ENCODE results near the gene ESR2. TPM values are rescaled to one million over a fixed set of nuclear protein-coding genes. Genes with fewer than 3 reads are reported as not detected.

Gene ESR2
- total RNA-seq, 1 donor from 2014 or later, result under 0.01 TPM

DNA sequence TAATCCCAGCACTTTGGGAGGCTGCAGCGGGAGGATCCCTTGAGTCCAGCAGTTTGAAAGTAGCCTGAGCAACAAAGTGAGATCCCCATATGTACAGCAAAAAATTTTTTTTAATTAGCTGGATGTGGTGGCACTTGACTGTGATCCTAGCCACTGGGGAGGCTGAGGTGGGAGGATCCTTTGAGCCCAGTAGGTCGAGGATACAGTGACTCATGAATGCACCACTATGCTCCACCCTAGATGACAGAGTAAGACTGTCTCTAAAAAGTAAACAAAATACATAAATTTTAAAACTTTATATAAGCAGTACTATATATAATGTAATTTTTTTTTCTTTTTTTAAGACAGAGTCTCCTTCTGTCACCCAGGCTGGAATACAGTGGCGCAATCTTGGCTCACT is 115.4 kb downstream of the ESR2 start:
- FAIRE-seq (no peak), DNase-seq (ENCODE audit: low read depth) (no peak)
- TF ChIP-seq, protein P1, sequence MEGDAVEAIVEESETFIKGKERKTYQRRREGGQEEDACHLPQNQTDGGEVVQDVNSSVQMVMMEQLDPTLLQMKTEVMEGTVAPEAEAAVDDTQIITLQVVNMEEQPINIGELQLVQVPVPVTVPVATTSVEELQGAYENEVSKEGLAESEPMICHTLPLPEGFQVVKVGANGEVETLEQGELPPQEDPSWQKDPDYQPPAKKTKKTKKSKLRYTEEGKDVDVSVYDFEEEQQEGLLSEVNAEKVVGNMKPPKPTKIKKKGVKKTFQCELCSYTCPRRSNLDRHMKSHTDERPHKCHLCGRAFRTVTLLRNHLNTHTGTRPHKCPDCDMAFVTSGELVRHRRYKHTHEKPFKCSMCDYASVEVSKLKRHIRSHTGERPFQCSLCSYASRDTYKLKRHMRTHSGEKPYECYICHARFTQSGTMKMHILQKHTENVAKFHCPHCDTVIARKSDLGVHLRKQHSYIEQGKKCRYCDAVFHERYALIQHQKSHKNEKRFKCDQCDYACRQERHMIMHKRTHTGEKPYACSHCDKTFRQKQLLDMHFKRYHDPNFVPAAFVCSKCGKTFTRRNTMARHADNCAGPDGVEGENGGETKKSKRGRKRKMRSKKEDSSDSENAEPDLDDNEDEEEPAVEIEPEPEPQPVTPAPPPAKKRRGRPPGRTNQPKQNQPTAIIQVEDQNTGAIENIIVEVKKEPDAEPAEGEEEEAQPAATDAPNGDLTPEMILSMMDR (IDR thresholded peaks at IDR 0.05; ENCODE audit: insufficient read depth, low read length, severe bottlenecking), result no peak
- Histone ChIP-seq H3K27me3 (ENCODE audit: control insufficient read depth, insufficient read depth, low read length) (no peaks in the 10 kb centered on the region), H3K36me3 (ENCODE audit: control insufficient read depth, insufficient read depth, low read length) (no peaks in the 10 kb centered on the region), H3K4me3 (ENCODE audit: low read depth, low read length) (no peak overlapping the region)

DNA sequence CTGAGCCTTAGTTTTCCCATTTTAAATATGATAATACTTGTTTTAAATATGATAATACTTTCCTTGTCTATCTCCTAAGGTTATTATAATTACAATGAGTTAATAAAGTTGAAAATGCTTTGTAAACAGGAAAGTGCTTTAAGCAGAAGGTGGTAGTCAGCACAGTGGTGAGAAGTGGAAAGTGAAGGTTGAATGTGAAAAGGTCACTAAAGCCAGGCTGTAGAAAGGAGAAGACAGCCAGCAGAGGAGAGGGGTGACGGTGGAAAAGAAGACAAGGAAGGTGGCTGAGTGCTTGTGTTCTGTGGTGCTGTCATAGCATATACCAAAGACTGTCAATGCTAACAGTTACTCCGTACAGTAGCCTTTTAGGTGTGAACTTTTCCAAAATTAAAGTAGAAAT is 117.8 kb downstream of the ESR2 start:
- no peaks in the 10 kb centered on the region for H3K27me3 ChIP-seq (ENCODE audit: control insufficient read depth, insufficient read depth, low read length)
- peaks cover 1% of the 10 kb centered on the region for H3K36me3 ChIP-seq (ENCODE audit: control insufficient read depth, insufficient read depth, low read length)
- no peak overlapping the region for H3K4me3 ChIP-seq (ENCODE audit: low read depth, low read length)
- no peak for FAIRE-seq
- no peak for DNase-seq (ENCODE audit: low read depth)
- TF ChIP-seq, protein P1 (IDR thresholded peaks at IDR 0.05; ENCODE audit: insufficient read depth, low read length, severe bottlenecking), result no peak

DNA sequence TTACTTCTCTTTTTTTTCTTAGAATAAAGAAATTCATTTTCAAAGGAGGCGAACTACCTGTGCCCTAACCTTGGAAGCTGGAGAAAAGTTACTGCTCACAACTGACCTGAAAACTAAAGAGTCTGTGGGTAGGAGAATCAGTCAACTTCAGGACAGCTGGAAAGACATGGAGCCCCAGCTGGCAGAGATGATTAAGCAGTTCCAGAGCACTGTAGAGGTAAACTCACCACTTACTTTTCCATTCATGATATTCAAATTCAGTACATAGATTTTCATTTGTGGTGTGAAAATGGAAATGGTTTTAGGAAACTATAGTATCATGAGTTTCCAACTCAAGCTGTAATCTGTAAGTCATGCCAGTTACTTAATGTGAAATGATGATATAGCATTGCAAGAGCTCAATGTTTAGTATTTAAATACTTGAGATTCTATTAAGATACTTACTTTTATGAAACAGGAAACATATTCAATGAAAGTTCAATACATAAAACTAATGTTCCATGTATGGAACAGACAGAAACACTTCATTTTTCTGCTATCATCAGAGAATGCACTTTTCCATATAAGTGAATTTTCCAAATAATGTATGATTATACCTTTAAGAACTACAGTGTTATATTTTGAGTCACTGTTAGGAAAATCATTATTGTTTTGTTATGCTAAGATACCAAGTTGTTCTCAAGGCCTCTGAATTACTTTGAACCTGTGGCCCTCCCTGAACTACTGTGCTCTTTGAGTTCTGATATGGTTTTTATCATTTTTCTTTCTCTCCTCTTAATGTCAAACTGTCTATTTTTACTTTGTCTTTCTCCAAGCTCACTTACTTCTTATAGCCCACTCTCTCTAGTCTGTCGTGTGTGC is 119.0 kb downstream of the ESR2 start:
- no peak for DNase-seq (ENCODE audit: low read depth)
- H3K36me3 ChIP-seq (ENCODE audit: control insufficient read depth, insufficient read depth, low read length), result peaks cover 7% of the 10 kb centered on the region
- TF ChIP-seq, protein P1 (IDR thresholded peaks at IDR 0.05; ENCODE audit: insufficient read depth, low read length, severe bottlenecking), result no peak
- no peak overlapping the region for H3K4me3 ChIP-seq (ENCODE audit: low read depth, low read length)
- FAIRE-seq, result no peak
- H3K27me3 ChIP-seq (ENCODE audit: control insufficient read depth, insufficient read depth, low read length), result no peaks in the 10 kb centered on the region

DNA sequence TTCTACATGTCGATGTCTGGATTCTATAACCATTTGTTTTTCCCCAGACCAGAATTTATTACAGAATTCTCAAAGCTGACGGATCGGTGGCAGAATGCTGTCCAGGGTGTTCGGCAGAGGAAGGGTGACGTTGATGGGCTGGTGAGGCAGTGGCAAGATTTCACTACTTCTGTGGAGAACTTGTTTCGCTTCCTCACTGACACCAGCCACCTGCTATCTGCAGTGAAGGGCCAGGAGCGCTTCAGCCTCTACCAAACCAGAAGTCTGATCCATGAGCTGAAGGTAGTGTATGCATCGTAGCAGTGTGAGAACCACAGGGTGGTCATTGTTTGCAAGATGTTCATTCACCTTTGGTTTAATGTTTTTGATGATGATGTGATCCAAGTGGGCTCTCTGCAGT is 124.0 kb downstream of the ESR2 start:
- DNase-seq (ENCODE audit: low read depth) (no peak), FAIRE-seq (peak; percentile 83)
- TF ChIP-seq, protein P1 (IDR thresholded peaks at IDR 0.05; ENCODE audit: insufficient read depth, low read length, severe bottlenecking), result no peak
- peaks cover 13% of the 10 kb centered on the region for H3K36me3 ChIP-seq (ENCODE audit: control insufficient read depth, insufficient read depth, low read length)
- no peaks in the 10 kb centered on the region for H3K27me3 ChIP-seq (ENCODE audit: control insufficient read depth, insufficient read depth, low read length)
- no peak overlapping the region for H3K4me3 ChIP-seq (ENCODE audit: low read depth, low read length)

DNA sequence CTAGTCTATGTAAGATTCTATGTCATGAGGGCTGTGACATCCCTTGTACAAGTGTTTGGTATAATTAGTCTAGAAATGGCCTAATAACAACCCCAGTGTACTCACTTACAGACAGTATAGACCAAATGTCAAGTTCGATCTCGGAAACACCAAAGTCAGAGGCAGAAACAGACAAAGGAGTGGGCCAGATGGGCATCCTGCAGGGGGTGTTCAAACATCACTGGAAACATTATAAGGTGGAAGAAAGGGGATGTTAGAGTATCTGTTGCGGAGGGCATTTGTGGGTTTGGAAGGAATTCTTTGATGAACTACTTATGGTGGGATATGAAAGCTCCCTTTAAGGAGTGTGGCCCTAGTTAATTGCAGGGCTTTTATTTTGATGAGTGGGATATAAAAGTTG is 134.6 kb downstream of the ESR2 start:
- DNase-seq (ENCODE audit: low read depth) (no peak), FAIRE-seq (no peak)
- TF ChIP-seq, protein P1 (IDR thresholded peaks at IDR 0.05; ENCODE audit: insufficient read depth, low read length, severe bottlenecking), result no peak
- Histone ChIP-seq H3K4me3 (ENCODE audit: low read depth, low read length) (no peak overlapping the region), H3K27me3 (ENCODE audit: control insufficient read depth, insufficient read depth, low read length) (no peaks in the 10 kb centered on the region), H3K36me3 (ENCODE audit: control insufficient read depth, insufficient read depth, low read length) (peaks cover 11% of the 10 kb centered on the region)
